GM18508 (cell line): ENCODE results near the gene CCDC141.
A peak's percentile ranks its signal among the peaks of the same experiment; 100 is the strongest.
"Not testable (repeated sequence)": the region's sequence is repeated elsewhere in the genome, so short reads cannot be mapped to it uniquely, and the experiment has no call there.

ENCODE experiments used
- ATAC-seq: cut with Tn5 transposase; IDR thresholded peaks from one replicate; pipeline ENCODE4 v1.9.1; 2021; ENCODE audit warnings: moderate number of reproducible peaks; ENCODE audit not compliant: insufficient read depth, unreplicated experiment

CCDC141 gene, protein sequence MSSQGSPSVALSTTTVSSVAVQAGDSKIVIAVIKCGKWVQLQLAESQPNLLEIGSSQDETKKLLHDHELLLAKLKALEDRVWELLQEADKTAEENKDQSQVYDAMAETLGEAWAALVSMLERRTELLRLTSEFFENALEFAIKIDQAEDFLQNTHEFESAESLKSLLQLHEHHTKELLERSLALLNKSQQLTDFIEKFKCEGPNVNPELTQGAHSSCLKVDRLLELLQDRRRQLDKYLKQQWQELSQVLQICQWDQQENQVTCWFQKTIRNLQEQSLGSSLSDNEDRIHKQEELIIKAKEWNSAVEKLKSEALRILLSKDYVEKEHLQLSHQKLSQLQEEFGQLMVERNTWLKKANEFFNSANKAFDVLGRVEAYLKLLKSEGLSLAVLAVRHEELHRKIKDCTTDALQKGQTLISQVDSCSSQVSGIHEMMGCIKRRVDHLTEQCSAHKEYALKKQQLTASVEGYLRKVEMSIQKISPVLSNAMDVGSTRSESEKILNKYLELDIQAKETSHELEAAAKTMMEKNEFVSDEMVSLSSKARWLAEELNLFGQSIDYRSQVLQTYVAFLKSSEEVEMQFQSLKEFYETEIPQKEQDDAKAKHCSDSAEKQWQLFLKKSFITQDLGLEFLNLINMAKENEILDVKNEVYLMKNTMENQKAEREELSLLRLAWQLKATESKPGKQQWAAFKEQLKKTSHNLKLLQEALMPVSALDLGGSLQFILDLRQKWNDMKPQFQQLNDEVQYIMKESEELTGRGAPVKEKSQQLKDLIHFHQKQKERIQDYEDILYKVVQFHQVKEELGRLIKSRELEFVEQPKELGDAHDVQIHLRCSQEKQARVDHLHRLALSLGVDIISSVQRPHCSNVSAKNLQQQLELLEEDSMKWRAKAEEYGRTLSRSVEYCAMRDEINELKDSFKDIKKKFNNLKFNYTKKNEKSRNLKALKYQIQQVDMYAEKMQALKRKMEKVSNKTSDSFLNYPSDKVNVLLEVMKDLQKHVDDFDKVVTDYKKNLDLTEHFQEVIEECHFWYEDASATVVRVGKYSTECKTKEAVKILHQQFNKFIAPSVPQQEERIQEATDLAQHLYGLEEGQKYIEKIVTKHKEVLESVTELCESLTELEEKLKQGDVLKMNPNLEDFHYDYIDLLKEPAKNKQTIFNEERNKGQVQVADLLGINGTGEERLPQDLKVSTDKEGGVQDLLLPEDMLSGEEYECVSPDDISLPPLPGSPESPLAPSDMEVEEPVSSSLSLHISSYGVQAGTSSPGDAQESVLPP (N-terminal part only)

DNA sequence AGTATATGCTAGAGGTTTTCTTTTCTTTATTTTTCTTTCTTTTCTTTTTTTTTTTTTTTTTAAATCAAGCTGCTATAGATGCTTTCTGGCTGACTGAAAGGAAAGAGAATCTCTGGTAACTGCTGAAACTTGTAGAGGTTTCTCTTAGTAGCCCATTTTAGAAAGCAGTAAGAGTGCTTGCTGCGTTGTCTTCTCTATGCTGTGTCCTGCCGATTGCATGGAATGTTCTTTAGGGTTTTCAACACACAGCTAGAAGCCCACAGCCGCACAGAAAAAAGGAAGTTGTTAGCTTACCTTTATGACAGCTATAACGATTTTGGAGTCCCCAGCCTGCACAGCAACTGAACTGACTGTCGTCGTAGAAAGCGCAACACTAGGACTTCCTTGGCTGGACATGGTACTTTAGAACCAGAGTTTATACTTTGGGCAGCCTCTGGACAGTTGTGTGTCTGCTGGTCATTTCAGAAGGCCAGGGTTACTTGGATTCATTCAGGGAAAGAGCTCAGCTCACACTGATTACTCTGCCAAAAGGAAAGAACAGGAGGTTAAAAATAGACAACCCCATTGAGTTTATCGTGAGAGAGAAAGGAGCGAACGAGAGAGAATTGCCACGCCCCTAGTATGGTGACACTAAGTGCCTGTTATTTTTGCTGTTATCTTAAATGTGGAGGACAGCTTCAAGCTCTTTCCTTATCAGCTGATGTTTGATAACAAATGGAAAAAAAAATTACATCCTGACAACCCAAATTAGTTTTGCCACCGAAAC lies at the start of gene CCDC141:
CCDC141 (minus strand) TSS at position 592 of the 766 bp plus-strand sequence; CDS start at position 396, 196 bp downstream.
- ATAC-seq, result peak; percentile 51

GRCh38 chr2:179098080-179098689 lies 48.2 kb upstream of the CCDC141 start:
- ATAC-seq, result no peak

- ATAC-seq, result no peak
These were observed 47.2 kb upstream of the CCDC141 start for GRCh38 chr2:179097131-179097530.

DNA sequence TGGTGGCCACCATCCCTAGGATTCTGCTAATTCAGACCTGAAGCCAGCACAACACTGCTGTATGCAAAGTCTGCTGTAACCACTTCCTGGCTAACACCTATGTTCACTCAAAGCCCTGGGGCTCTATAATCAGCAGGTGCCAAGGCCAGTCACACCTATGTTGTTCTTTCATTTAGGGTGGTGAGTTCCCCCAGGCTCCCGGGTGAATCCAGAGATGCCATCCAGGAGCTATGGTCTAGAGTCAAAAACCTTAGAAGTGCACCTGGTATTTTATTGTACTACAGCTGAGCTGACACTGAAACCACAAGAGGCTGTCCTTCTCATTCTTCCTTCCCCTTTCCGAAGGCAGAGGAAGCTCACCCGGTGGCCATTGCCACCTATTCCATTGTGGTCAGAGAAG lies 46.2 kb upstream of the CCDC141 start:
- peak; percentile 98 for ATAC-seq

- ATAC-seq, result not testable (repeated sequence)
These were observed 43.0 kb upstream of the CCDC141 start for GRCh38 chr2:179092912-179093311.

GRCh38 chr2:179082697-179083096 lies 32.8 kb upstream of the CCDC141 start:
- no peak for ATAC-seq

DNA sequence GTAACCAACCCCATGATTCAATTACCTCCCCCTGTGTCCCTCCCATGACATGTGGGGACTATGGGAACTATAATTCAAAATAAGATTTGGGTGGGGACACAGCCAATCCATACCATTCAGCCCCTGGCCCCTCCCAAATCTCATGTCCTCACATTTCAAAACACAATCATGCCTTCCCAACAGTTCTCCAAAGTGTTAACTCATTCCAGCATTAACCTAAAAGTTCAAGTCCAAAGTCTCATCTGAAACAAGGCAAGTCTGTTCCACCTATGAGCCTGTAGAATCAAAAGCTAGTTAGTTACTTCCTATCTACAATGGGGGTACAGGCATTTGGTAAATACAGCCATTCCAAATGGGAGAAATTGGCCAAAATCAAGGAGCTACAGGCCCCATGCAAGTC lies 32.0 kb upstream of the CCDC141 start:
- no peak for ATAC-seq

- ATAC-seq, result no peak
These were observed 22.6 kb upstream of the CCDC141 start for GRCh38 chr2:179072527-179072926.

DNA sequence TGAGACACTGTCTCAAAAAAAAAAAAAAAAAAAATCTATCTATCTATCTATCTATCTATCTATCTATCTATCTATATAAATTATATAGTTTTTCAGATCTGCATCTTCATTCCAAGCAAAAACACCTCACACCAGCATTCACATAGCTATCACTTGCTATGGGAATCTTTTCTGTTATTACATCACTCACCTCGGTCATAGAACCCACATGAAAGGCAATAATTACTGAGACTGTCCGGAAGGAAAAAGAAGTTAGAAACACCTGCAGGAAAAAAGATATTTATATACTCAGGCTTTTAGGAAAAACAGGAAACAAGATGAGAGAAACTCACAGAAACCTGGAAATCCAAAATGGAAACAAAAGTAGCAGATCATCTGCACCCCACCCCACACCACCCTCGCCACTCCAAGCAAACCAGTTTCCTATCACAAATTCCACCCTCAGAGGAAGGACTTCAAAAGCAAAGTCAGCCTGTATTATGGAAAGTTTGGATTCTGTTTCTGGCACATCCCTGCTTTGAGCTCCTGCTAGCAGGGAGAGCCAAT lies 21.9 kb upstream of the CCDC141 start:
- no peak for ATAC-seq

DNA sequence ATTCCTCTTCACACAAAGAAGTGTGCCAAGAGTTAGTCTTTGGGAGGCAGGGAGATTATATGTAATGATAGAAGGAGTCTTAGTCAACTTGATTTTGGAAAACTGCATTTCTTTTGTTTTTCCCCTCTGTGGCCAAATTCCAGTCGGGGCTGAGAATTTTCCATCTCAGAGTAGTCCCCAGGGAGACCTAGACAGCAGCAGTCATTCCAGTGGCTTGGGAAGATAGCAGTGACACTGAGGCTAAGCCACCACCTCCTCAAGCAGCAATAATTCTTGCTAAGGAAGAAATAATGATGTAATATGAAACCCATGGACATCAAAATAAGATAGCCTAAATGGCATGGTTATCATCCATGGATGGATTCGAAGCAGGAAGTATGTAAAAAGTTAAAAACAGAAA lies 21.0 kb upstream of the CCDC141 start:
- ATAC-seq, result no peak

DNA sequence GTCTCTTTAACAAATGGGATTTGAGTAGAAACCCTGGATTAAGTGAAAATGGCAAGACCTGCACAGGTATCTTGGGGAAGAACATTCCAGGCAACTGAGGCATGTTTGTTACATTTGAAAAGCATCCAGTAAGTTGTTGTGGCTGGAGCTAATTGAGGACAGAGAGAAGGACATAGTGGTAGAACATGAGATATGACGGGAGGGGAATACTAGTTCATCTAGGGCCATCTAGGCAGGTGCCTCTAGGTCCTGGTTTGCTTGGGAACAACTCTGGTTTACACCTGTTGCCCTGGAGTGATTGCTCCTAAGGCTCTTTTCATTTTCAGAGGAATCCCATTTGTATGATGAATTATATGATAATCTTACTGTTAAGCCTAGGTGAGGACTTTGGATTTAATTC lies 19.7 kb upstream of the CCDC141 start:
- ATAC-seq, result no peak

DNA sequence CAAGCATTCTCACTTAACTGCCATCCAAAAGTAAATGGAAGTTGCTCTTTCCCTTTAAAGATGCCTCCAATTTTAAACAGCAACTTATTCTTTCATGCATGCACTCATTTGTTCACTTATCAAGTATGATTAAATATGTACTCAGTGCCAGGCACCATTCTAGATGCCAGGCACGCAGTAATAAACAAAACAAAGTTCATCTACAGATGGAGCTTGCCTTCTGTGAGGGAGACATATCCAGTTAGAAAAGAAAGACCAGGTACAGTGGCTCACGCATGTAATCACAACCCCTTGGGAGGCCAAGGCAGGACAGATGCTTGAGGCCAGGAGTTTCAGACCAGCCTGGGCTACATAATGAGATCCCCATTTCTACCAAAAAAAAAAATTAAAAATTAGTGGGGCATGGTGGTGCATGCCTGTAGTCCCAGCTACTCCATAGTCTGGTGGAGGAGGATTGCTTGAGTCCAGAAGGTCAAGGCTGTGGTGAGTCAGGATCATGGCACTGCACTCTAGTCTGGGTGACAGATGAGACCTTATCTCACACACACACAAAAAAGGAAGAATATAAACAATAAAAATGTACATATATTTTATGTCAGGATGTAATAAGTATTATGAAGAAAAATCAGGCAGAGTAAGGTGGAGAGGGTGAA lies 19.2 kb upstream of the CCDC141 start:
- ATAC-seq, result no peak

DNA sequence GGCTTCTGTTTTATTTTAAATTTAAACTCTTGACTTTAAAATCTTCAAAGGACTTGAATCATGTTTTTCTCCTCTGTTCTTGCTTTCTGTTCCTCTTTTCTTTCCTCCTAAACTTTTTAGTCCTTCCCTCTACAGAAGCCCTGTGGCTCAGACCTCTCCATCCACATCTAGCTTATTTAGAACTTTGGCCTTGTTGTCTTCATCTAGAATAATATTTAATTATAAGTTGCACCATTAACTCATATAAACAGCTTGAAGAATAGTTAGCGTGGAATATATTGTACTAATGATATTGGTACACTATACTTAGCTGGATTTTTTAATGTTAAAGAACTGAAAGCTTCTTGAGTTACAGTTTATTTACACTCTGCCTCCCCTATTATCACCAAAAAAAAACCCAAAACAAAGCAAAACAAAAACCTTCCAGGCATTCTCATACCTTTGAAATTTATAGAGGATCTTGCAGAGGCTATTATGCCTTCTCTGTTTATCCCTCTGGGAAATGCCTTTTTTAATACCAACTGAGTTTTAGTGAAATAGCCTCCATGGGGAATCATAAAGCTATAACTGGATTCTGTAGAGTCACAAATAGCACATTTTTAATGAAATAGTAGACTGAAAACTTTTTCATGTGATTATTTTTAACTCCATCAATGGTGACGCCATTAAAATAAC lies 9.2 kb upstream of the CCDC141 start:
- no peak for ATAC-seq

DNA sequence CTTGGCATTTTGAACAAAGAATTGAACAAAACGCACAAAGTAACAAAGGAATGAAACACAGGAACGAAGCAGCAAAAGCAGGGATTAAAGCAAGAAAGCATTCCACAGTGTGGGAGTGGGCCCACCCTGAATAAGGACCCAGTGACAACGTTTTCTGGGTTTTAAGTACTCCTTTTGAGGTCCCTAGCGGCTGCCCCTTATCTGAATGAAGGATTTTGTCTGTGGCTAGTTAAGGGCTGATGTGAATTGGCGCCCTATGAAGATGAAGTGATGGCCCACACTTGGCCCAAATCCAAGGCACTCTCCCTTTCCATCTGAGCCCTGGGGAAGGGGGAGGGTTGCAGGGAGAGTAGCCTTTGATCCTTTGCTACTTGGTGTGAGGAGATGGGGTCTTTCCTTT lies 7.8 kb upstream of the CCDC141 start:
- no peak for ATAC-seq

DNA sequence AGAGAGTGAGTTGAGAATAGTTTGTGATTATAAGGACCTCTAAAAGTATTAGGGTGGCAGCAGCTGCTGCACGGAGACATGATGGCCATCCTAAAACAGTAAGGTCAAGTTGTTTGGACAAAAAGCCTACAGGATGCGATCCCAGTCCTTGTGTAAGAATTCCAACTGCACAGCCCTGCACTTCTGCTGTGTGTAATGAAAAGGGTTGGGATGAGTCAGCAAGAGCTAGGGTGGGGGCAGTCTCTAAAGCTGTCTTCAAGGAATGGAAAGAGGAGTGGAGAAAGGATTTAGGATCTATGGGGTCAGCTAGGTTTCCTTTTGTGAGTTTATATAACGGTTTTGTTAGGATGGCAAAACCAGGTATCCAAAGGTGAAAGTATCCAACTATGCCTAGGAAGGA lies 3.6 kb upstream of the CCDC141 start:
- not testable (repeated sequence) for ATAC-seq

DNA sequence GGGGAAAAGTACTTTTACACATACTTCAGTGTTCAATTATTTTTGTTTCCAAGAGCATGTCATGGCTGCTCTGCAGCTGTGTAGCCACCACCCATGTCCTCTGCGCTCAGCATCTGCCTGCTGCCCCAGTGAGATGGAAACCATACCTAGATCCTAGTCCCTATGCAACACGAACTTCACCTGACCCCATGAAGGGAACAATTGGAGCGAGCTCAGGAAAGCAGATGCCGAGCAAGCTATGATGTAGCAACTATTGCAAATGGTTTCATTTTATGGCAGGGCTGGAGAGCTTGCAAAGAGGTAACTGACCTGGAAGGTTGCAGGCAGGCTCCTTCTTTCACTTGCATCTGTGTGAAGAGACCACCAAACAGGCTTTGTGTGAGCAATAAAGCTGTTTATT lies 1.3 kb upstream of the CCDC141 start:
- ATAC-seq, result no peak

DNA sequence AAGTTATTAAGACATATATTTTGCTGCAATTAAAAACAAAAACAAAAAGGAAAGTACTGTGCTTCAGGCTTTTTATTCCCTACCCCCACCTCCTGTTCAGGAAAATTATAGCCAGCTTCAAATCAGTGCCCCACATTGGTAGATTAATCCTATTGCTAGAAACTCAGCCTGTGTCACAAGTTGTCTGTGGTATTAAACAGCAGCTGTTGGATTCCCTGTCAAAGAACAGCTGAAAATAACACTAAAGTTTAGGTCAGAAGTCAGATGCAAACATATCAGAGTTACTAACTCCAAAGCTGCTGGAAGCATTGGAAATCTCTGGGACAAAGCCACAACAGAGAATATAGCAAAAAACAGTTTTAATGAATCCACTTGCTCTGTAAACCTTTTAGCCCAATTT lies 818 bp upstream of the CCDC141 start:
- ATAC-seq, result no peak

- peak; percentile 33 for ATAC-seq
These were observed 763 bp downstream of the CCDC141 start for GRCh38 chr2:179049203-179049545.
